H9 (cell line): Measurements from ENCODE around the gene FCGR3B. TPM values are rescaled to one million over a fixed set of nuclear protein-coding genes. Genes with fewer than 3 reads are reported as not detected.
"Not testable (repeated sequence)": the region's sequence is repeated elsewhere in the genome, so short reads cannot be mapped to it uniquely, and the experiment has no call there.

Source experiments
- DNase-seq: peaks from one replicate; pipeline ENCODE4 v3.0.0-alpha.2; 2017
- H2AFZ ChIP-seq: one replicate; pipeline ENCODE4 v1.6.1; 2013; ENCODE audit warnings: mild to moderate bottlenecking, low read length, control low read depth, moderate library complexity
- H2AK5ac ChIP-seq: 2 replicates; pipeline ENCODE4 v1.6.1; 2013; ENCODE audit warnings: low read length, control low read depth, mixed read lengths; ENCODE audit not compliant: insufficient read length
- H2BK120ac ChIP-seq: one replicate; pipeline ENCODE4 v1.6.1; 2013; ENCODE audit warnings: low read depth, mild to moderate bottlenecking, low read length, control low read depth, inconsistent platforms; ENCODE audit not compliant: poor library complexity, severe bottlenecking
- H2BK12ac ChIP-seq: 2 replicates; pipeline ENCODE4 v1.6.1; 2013; ENCODE audit warnings: low read length, control low read depth, mixed read lengths, low read depth; ENCODE audit not compliant: insufficient read length
- H2BK15ac ChIP-seq: 2 replicates; pipeline ENCODE4 v1.6.1; 2013; ENCODE audit warnings: low read depth, low read length, control low read depth
- H2BK20ac ChIP-seq: one replicate; pipeline ENCODE4 v1.6.1; 2013; ENCODE audit warnings: low read depth, mild to moderate bottlenecking, low read length, control low read depth, inconsistent platforms; ENCODE audit not compliant: poor library complexity, severe bottlenecking
- H2BK5ac ChIP-seq: 2 replicates; pipeline ENCODE4 v1.6.1; 2013; ENCODE audit warnings: low read length, control low read depth, mixed read lengths; ENCODE audit not compliant: insufficient read length
- H3K14ac ChIP-seq: 2 replicates; pipeline ENCODE4 v1.6.1; 2013; ENCODE audit warnings: low read length, control low read depth; ENCODE audit not compliant: insufficient read depth
- H3K18ac ChIP-seq: 2 replicates; pipeline ENCODE4 v1.6.1; 2013; ENCODE audit warnings: low read depth, mild to moderate bottlenecking, mixed read lengths, low read length, control low read depth; ENCODE audit not compliant: insufficient read length
- H3K23ac ChIP-seq: 2 replicates; pipeline ENCODE4 v1.6.1; 2013; ENCODE audit warnings: low read length, control low read depth, mixed read lengths, low read depth; ENCODE audit not compliant: insufficient read length
- H3K23me2 ChIP-seq: 2 replicates; pipeline ENCODE4 v1.6.1; 2013; ENCODE audit warnings: low read depth, mild to moderate bottlenecking, mixed read lengths, low read length, control low read depth; ENCODE audit not compliant: insufficient read length, poor library complexity, severe bottlenecking
- H3K27ac ChIP-seq: 2 replicates; pipeline ENCODE4 v1.5.1; 2013; ENCODE audit warnings: low read length, control low read depth, mixed read lengths, low read depth; ENCODE audit not compliant: insufficient read length
- H3K27me3 ChIP-seq: 2 replicates; pipeline ENCODE4 v1.6.1; 2013; ENCODE audit warnings: low read length, control low read depth, inconsistent platforms; ENCODE audit not compliant: insufficient read depth
- H3K4ac ChIP-seq: 2 replicates; pipeline ENCODE4 v1.6.1; 2013; ENCODE audit warnings: low read depth, mild to moderate bottlenecking, control low read depth, inconsistent platforms, low read length, moderate library complexity
- H3K4me1 ChIP-seq: 2 replicates; pipeline ENCODE4 v1.6.1; 2013; ENCODE audit warnings: low read length, control low read depth, inconsistent platforms; ENCODE audit not compliant: insufficient read depth
- H3K4me2 ChIP-seq: 2 replicates; pipeline ENCODE4 v1.6.1; 2013; ENCODE audit warnings: low read length, control low read depth, mixed read lengths; ENCODE audit not compliant: insufficient read length, insufficient read depth
- H3K56ac ChIP-seq: 2 replicates; pipeline ENCODE4 v1.6.1; 2013; ENCODE audit warnings: low read depth, mild to moderate bottlenecking, mixed read lengths, low read length, control low read depth; ENCODE audit not compliant: insufficient read length
- H3K79me1 ChIP-seq: 2 replicates; pipeline ENCODE4 v1.6.1; 2013; ENCODE audit warnings: low read depth, mild to moderate bottlenecking, moderate library complexity, low read length, control low read depth, inconsistent platforms; ENCODE audit not compliant: insufficient read depth, poor library complexity, severe bottlenecking
- H3K79me2 ChIP-seq: 2 replicates; pipeline ENCODE4 v1.6.1; 2013; ENCODE audit warnings: low read length, control low read depth, inconsistent platforms; ENCODE audit not compliant: insufficient read depth
- H3K9ac ChIP-seq: 2 replicates; pipeline ENCODE4 v1.6.1; 2013; ENCODE audit warnings: low read length, control low read depth, mixed read lengths; ENCODE audit not compliant: insufficient read length; ENCODE audit errors: extremely low read depth
- H3K9me3 ChIP-seq: one replicate; pipeline ENCODE4 v1.6.1; 2013; ENCODE audit warnings: low read depth, low read length, inconsistent platforms; ENCODE audit not compliant: control insufficient read depth
- H3T11ph ChIP-seq: one replicate; pipeline ENCODE4 v1.6.1; 2013; ENCODE audit warnings: mild to moderate bottlenecking, low read length, control low read depth, inconsistent platforms
- H4K20me1 ChIP-seq: one replicate; pipeline ENCODE4 v1.6.1; 2013; ENCODE audit not compliant: control insufficient read depth, insufficient read length, insufficient read depth
- H4K5ac ChIP-seq: 2 replicates; pipeline ENCODE4 v1.6.1; 2013; ENCODE audit warnings: low read depth, mild to moderate bottlenecking, mixed read lengths, low read length, control low read depth; ENCODE audit not compliant: insufficient read length
- H4K8ac ChIP-seq: replicated peaks from 2 replicates; pipeline ENCODE4 v1.6.1; 2013; ENCODE audit warnings: low read length, control low read depth, mixed read lengths, low read depth; ENCODE audit not compliant: insufficient read length
- H4K91ac ChIP-seq: 2 replicates; pipeline ENCODE4 v1.6.1; 2013; ENCODE audit warnings: low read depth, mild to moderate bottlenecking, moderate library complexity, mixed read lengths, low read length, control low read depth; ENCODE audit not compliant: insufficient read length
- H3K27ac Mint-ChIP-seq, 3 experiments: 2 replicates in 2 of 3; 3 replicates in 1 of 3; pipeline ENCODE4 v1.8.0; 2020 to 2021; ENCODE audit warnings: mixed read lengths in 3 of 3, mild to moderate bottlenecking in 1 of 3, moderate library complexity in 1 of 3
- H3K27me3 Mint-ChIP-seq: 2 replicates; pipeline ENCODE4 v1.8.0; 2021; ENCODE audit warnings: low read depth, mild to moderate bottlenecking, moderate library complexity, mixed read lengths
- H3K36me3 Mint-ChIP-seq, 3 experiments: 2 replicates in 2 of 3; 3 replicates in 1 of 3; pipeline ENCODE4 v1.8.0; 2020 to 2021; ENCODE audit warnings: low read depth in 3 of 3, mixed read lengths in 3 of 3; ENCODE audit not compliant: insufficient read depth in 1 of 3
- H3K4me1 Mint-ChIP-seq, 2 experiments: 2 replicates each; pipeline ENCODE4 v1.8.0; 2020; ENCODE audit warnings: mixed read lengths in 2 of 2
- H3K4me3 Mint-ChIP-seq, 2 experiments: 2 replicates in 1 of 2; 3 replicates in 1 of 2; pipeline ENCODE4 v1.8.0; 2020 to 2021; ENCODE audit warnings: mild to moderate bottlenecking in 2 of 2, mixed read lengths in 2 of 2, moderate library complexity in 1 of 2
- H3K9me3 Mint-ChIP-seq, 2 experiments: 2 replicates in 1 of 2; 3 replicates in 1 of 2; pipeline ENCODE4 v1.8.0; 2020; ENCODE audit warnings: mild to moderate bottlenecking in 2 of 2, mixed read lengths in 2 of 2, moderate library complexity in 1 of 2
- WGBS: extraction: QIAGEN DNeasy Blood & Tissue Kit; methylation state at CpG from one replicate; pipeline ENCODE4 v1.1.7; 2013; ENCODE audit warnings: missing lambda C conversion rate, low lambda C conversion rate, mixed read lengths; ENCODE audit not compliant: insufficient read length; ENCODE audit errors: extremely low coverage; 5-methylcytosine and 5-hydroxymethylcytosine counted together
- total RNA-seq: library from RNA; stranded (reverse); gene quantifications from 2 replicates; pipeline ENCODE4 v1.2.1, GENCODE V29; 2021

Gene FCGR3B
- total RNA-seq, 1 experiment from 2014 or later, result not detected

DNA sequence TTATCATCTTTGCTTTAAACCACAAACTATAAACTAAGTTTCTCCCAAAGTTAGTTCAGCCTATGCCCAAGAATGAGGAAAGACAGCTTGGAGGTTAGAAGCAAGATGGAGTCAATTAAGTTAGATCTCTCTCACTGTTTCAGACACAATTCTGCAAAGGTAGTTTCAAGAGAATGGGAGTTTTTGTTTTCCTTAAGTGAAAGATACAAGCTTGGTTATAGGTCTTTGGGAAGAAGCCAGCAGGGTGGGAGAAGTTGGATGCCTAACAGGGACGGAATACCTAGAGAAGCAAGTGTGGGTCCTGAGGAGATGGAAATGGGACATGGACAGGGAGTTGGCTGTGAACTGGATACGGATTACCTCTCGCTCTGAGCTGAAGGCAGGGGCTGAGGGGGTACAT lies 6.0 kb upstream of the FCGR3B start:
- not testable (repeated sequence) for H3K4me1 Mint-ChIP-seq, H3K79me1 ChIP-seq, H3K27me3 ChIP-seq, H3K4me2 ChIP-seq, H2AK5ac ChIP-seq, H4K5ac ChIP-seq, H4K20me1 ChIP-seq, H2BK5ac ChIP-seq, H2BK120ac ChIP-seq, H3K27me3 Mint-ChIP-seq, H3K23me2 ChIP-seq, H2BK15ac ChIP-seq, H4K8ac ChIP-seq, H4K91ac ChIP-seq, H3K18ac ChIP-seq, H3K27ac Mint-ChIP-seq, H2BK12ac ChIP-seq, H3T11ph ChIP-seq, H3K14ac ChIP-seq, H3K36me3 Mint-ChIP-seq, H2BK20ac ChIP-seq, H3K79me2 ChIP-seq, DNase-seq, H3K56ac ChIP-seq, H3K23ac ChIP-seq, H3K9me3 Mint-ChIP-seq, H3K9ac ChIP-seq, H3K4me3 Mint-ChIP-seq, H3K27ac ChIP-seq, H3K9me3 ChIP-seq, H2AFZ ChIP-seq, H3K4me1 ChIP-seq, H3K4ac ChIP-seq
- WGBS, result no CpG with 5 or more reads among the region's 3 CpGs

- H4K91ac ChIP-seq, H3K9me3 ChIP-seq, H2AFZ ChIP-seq, H3K79me2 ChIP-seq, H3K4me3 Mint-ChIP-seq, H2BK12ac ChIP-seq, H3K9ac ChIP-seq, H3K27me3 Mint-ChIP-seq, H3K27me3 ChIP-seq, H4K20me1 ChIP-seq, H3K56ac ChIP-seq, H3K14ac ChIP-seq, H3K9me3 Mint-ChIP-seq, H3K4me1 Mint-ChIP-seq, H2BK120ac ChIP-seq, H3K79me1 ChIP-seq, H3K23ac ChIP-seq, H3T11ph ChIP-seq, H3K18ac ChIP-seq, H2AK5ac ChIP-seq, H3K27ac ChIP-seq, H4K5ac ChIP-seq, H3K4ac ChIP-seq, H3K4me1 ChIP-seq, H3K4me2 ChIP-seq, H4K8ac ChIP-seq, DNase-seq, H3K23me2 ChIP-seq, H3K27ac Mint-ChIP-seq, H3K36me3 Mint-ChIP-seq, H2BK15ac ChIP-seq, H2BK20ac ChIP-seq, H2BK5ac ChIP-seq: not testable (repeated sequence)
- WGBS, result no CpG with 5 or more reads among the region's 1 CpG
Measured at GRCh38 chr1:161636189-161636782, 5.3 kb upstream of the FCGR3B start.
